Endodermal cell (in vitro differentiated cells): ENCODE measurements around the gene XRCC1. TPM values are rescaled to one million over a fixed set of nuclear protein-coding genes. Genes with fewer than 3 reads are reported as not detected.

Experiments used
- DNase-seq: peaks from one replicate; pipeline ENCODE4 v3.0.0-alpha.2; 2017
- H3K27ac ChIP-seq: 2 replicates; pipeline ENCODE4 v1.5.1; 2013; ENCODE audit warnings: mild to moderate bottlenecking, low read depth, low read length, moderate library complexity
- H3K27me3 ChIP-seq: 2 replicates; pipeline ENCODE4 v1.6.1; 2013; ENCODE audit warnings: mild to moderate bottlenecking, low read length, moderate library complexity; ENCODE audit not compliant: insufficient read depth, control insufficient read depth, poor library complexity, severe bottlenecking
- H3K36me3 ChIP-seq: 2 replicates; pipeline ENCODE4 v1.7.0; 2013; ENCODE audit warnings: mild to moderate bottlenecking, low read length, moderate library complexity; ENCODE audit not compliant: control insufficient read depth, insufficient read depth
- H3K4me1 ChIP-seq: one replicate; pipeline ENCODE4 v1.7.0; 2013; ENCODE audit warnings: low read length; ENCODE audit not compliant: control insufficient read depth, insufficient read depth
- H3K4me3 ChIP-seq: 2 replicates; pipeline ENCODE4 v1.5.1; 2013; ENCODE audit warnings: mild to moderate bottlenecking, low read length, moderate library complexity
- H3K9ac ChIP-seq: 2 replicates; pipeline ENCODE4 v1.6.1; 2013; ENCODE audit warnings: mild to moderate bottlenecking, low read length, moderate library complexity; ENCODE audit not compliant: poor library complexity, severe bottlenecking; ENCODE audit errors: extremely low read depth
- H3K9me3 ChIP-seq: 2 replicates; pipeline ENCODE4 v1.6.1; 2013; ENCODE audit warnings: mild to moderate bottlenecking, low read length, moderate library complexity; ENCODE audit not compliant: control insufficient read depth
- H3K27ac Mint-ChIP-seq: 2 replicates; pipeline ENCODE4 v1.8.0; 2020; ENCODE audit warnings: mixed read lengths
- H3K27me3 Mint-ChIP-seq: 2 replicates; pipeline ENCODE4 v1.8.0; 2021; ENCODE audit warnings: mild to moderate bottlenecking, mixed read lengths; ENCODE audit not compliant: insufficient read depth
- H3K36me3 Mint-ChIP-seq: 2 replicates; pipeline ENCODE4 v1.8.0; 2020; ENCODE audit warnings: low read depth, mixed read lengths
- H3K4me1 Mint-ChIP-seq: 2 replicates; pipeline ENCODE4 v1.8.0; 2020; ENCODE audit warnings: mixed read lengths
- H3K4me3 Mint-ChIP-seq: 2 replicates; pipeline ENCODE4 v1.8.0; 2020; ENCODE audit warnings: mild to moderate bottlenecking, moderate library complexity, mixed read lengths
- H3K9me3 Mint-ChIP-seq: 2 replicates; pipeline ENCODE4 v1.8.0; 2020; ENCODE audit warnings: mild to moderate bottlenecking, mixed read lengths
- CTCF ChIP-seq: fragments of 200-600 bp; sonication (generic); conservative IDR thresholded peaks from 2 replicates; pipeline ENCODE4 v1.5.0; 2021; ENCODE audit warnings: antibody characterized with exemption, mild to moderate bottlenecking
- WGBS, 2 experiments: methylation state at CpG; one replicate each; pipeline versions ENCODE4 v1.1.5 to v1.1.7; 2013; ENCODE audit warnings: missing lambda C conversion rate in 2 of 2, mixed read lengths in 1 of 2; ENCODE audit not compliant: insufficient coverage in 1 of 2, insufficient read length in 1 of 2; 5-methylcytosine and 5-hydroxymethylcytosine counted together
- total RNA-seq, 2 donors: library from RNA; stranded (reverse); fragmentation: NEBNext Ultra II Directional in 1 of 2; extraction: Animal tissue kit (Norgen Biotek cat#: 25700) in 1 of 2; gene quantifications; 2 replicates in 1 of 2; 3 replicates in 1 of 2; pipeline ENCODE4 v1.2.1, GENCODE V29; 2021

The XRCC1 gene
- total RNA-seq, 2 donors from 2014 or later: 48.8 to 52.1 TPM

GRCh38 chr19:43594710-43595604 lies 19.6 kb upstream of the XRCC1 start:
- WGBS, 2 experiments: 3 to 6% methylated on average over 43 to 64 of the region's 64 CpGs
- Histone ChIP-seq H3K36me3 (peaks cover 57% of the 10 kb centered on the region), H3K4me1 (no peaks in the 10 kb centered on the region), H3K9ac (peak overlapping the region; percentile 95), H3K9me3 (no peaks in the 10 kb centered on the region), H3K27me3 (no peaks in the 10 kb centered on the region), H3K4me3 (peak overlapping the region; percentile 94), H3K27ac (peak overlapping the region; percentile 89)
- Mint-ChIP-seq H3K9me3 (no peaks in the 10 kb centered on the region), H3K36me3 (peaks cover 43% of the 10 kb centered on the region), H3K4me3 (peak overlapping the region; percentile 89), H3K4me1 (peaks cover 23% of the 10 kb centered on the region), H3K27ac (peak overlapping the region; percentile 99), H3K27me3 (no peaks in the 10 kb centered on the region)
- peak; percentile 97 for TF ChIP-seq CTCF
- peak; percentile 92 for DNase-seq

GRCh38 chr19:43594081-43594697 lies 18.9 kb upstream of the XRCC1 start:
- Histone ChIP-seq H3K4me1 (no peaks in the 10 kb centered on the region), H3K36me3 (peaks cover 54% of the 10 kb centered on the region), H3K4me3 (peak overlapping the region; percentile 94), H3K27ac (no peak overlapping the region), H3K9ac (peak overlapping the region; percentile 95), H3K27me3 (no peaks in the 10 kb centered on the region), H3K9me3 (no peaks in the 10 kb centered on the region)
- DNase-seq: no peak
- no peaks in the 10 kb centered on the region for H3K27me3 Mint-ChIP-seq
- H3K9me3 Mint-ChIP-seq: no peaks in the 10 kb centered on the region
- no peak for TF ChIP-seq CTCF
- H3K4me1 Mint-ChIP-seq: peaks cover 23% of the 10 kb centered on the region
- H3K36me3 Mint-ChIP-seq: peaks cover 45% of the 10 kb centered on the region
- H3K4me3 Mint-ChIP-seq: peak overlapping the region; percentile 89
- no peak overlapping the region for H3K27ac Mint-ChIP-seq
- 95 to 100% methylated on average over 4 to 10 of the region's 10 CpGs for WGBS, 2 experiments

GRCh38 chr19:43592800-43593350 lies 17.5 kb upstream of the XRCC1 start:
- H3K27ac Mint-ChIP-seq: no peak overlapping the region
- H3K4me3 Mint-ChIP-seq: no peak overlapping the region

More at GRCh38 chr19:43592800-43593350, 17.5 kb upstream of the XRCC1 start:
- DNase-seq: no peak
- no peaks in the 10 kb centered on the region for H3K9me3 Mint-ChIP-seq
- no peak overlapping the region for H3K9ac ChIP-seq
- H3K4me3 ChIP-seq: no peak overlapping the region
- peaks cover 45% of the 10 kb centered on the region for H3K36me3 Mint-ChIP-seq
- H3K4me1 Mint-ChIP-seq: peaks cover 22% of the 10 kb centered on the region
- TF ChIP-seq CTCF: no peak
- H3K4me1 ChIP-seq: no peaks in the 10 kb centered on the region
- no peaks in the 10 kb centered on the region for H3K27me3 Mint-ChIP-seq
- whole genome bisulfite sequencing, 2 experiments: 96 to 98% methylated on average over 17 to 37 of the region's 37 CpGs
- H3K27me3 ChIP-seq: no peaks in the 10 kb centered on the region
- no peak overlapping the region for H3K27ac ChIP-seq
- H3K9me3 ChIP-seq: no peaks in the 10 kb centered on the region
- peaks cover 46% of the 10 kb centered on the region for H3K36me3 ChIP-seq
